Nephron (organoid): ENCODE results near the gene NHLRC4.

ENCODE experiments used
- H3K27ac Mint-ChIP-seq, 3 experiments: 2 replicates each; pipeline ENCODE4 v1.8.0; 2020; ENCODE audit warnings: mixed read lengths in 3 of 3, mild to moderate bottlenecking in 2 of 3, moderate library complexity in 1 of 3
- H3K27me3 Mint-ChIP-seq: 2 replicates; pipeline ENCODE4 v1.8.0; 2021; ENCODE audit warnings: low read depth, mild to moderate bottlenecking, moderate library complexity, mixed read lengths
- H3K36me3 Mint-ChIP-seq: 2 replicates; pipeline ENCODE4 v1.8.0; 2020; ENCODE audit warnings: low read depth, mixed read lengths
- H3K4me1 Mint-ChIP-seq: 2 replicates; pipeline ENCODE4 v1.8.0; 2020; ENCODE audit warnings: mixed read lengths
- H3K4me3 Mint-ChIP-seq, 3 experiments: 2 replicates each; pipeline ENCODE4 v1.8.0; 2020; ENCODE audit warnings: mild to moderate bottlenecking in 3 of 3, mixed read lengths in 3 of 3, moderate library complexity in 2 of 3
- H3K9me3 Mint-ChIP-seq: 2 replicates; pipeline ENCODE4 v1.8.0; 2020; ENCODE audit warnings: mixed read lengths
- TF ChIP-seq, protein P1 (sequence below), 3 experiments: fragments of 200-600 bp; sonication (generic); IDR thresholded peaks; one replicate each; pipeline ENCODE4 v1.5.0; 2021; ENCODE audit warnings: antibody characterized with exemption in 3 of 3; ENCODE audit not compliant: unreplicated experiment in 3 of 3

The NHLRC4 gene

DNA sequence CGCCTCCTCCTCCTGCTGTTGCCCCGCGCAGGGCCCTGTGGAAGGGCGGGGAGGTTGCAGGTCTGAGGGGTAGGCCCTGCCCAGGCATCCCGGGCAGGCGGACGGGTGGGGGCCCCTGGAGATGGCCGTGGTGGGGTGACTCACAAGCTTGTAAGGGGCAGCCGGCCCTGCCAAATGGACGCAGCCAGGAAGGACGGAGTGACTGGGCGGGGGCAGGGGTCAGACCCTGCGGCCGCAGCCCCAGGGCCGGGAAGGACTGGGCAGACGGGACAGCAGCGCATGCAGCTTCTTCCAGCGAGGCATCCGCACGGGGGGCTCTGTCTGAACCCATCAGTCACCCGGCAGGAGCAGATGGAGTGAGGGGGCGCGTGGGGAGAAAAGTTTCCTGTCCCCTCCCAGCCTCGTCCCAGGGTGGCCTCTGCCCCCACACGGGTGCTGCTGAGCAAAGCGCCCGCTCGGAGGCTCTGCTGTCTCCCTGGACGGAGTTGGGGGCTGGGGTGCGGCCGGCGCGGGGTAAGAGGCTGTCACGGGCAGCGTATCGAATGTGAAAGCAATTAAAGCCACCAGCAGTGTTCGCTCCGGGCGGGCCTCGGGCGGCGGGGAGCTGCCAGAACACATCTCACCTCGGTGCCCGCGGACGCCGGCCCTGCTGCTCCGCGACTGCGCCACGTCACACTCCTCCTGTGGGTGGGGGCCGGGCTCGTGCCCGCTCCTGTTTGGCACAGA, 12.0 kb upstream of the NHLRC4 start:
- H3K27me3 Mint-ChIP-seq: peaks cover 21% of the 10 kb centered on the region
- H3K36me3 Mint-ChIP-seq: peaks cover 4% of the 10 kb centered on the region
- H3K27ac Mint-ChIP-seq: peak overlapping the region in 2 of 3 experiments; percentile 10 to 49
- H3K9me3 Mint-ChIP-seq: no peaks in the 10 kb centered on the region
- H3K4me1 Mint-ChIP-seq: peaks cover 5% of the 10 kb centered on the region
- TF ChIP-seq, protein P1, sequence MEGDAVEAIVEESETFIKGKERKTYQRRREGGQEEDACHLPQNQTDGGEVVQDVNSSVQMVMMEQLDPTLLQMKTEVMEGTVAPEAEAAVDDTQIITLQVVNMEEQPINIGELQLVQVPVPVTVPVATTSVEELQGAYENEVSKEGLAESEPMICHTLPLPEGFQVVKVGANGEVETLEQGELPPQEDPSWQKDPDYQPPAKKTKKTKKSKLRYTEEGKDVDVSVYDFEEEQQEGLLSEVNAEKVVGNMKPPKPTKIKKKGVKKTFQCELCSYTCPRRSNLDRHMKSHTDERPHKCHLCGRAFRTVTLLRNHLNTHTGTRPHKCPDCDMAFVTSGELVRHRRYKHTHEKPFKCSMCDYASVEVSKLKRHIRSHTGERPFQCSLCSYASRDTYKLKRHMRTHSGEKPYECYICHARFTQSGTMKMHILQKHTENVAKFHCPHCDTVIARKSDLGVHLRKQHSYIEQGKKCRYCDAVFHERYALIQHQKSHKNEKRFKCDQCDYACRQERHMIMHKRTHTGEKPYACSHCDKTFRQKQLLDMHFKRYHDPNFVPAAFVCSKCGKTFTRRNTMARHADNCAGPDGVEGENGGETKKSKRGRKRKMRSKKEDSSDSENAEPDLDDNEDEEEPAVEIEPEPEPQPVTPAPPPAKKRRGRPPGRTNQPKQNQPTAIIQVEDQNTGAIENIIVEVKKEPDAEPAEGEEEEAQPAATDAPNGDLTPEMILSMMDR (IDR thresholded peaks at IDR 0.05; ENCODE audit: unreplicated experiment in 3 of 3): no peak
- H3K4me3 Mint-ChIP-seq: no peak overlapping the region

- Mint-ChIP-seq H3K4me1 (peaks cover 5% of the 10 kb centered on the region), H3K36me3 (peaks cover 4% of the 10 kb centered on the region), H3K27me3 (peaks cover 21% of the 10 kb centered on the region), H3K4me3 (no peak overlapping the region), H3K9me3 (no peaks in the 10 kb centered on the region), H3K27ac (no peak overlapping the region)
- TF ChIP-seq, protein P1 (IDR thresholded peaks at IDR 0.05; ENCODE audit: unreplicated experiment in 3 of 3): no peak
Measured at GRCh38 chr16:555528-556473, 11.0 kb upstream of the NHLRC4 start.

GRCh38 chr16:556474-557173, 10.2 kb upstream of the NHLRC4 start:
- Mint-ChIP-seq H3K27me3 (peaks cover 23% of the 10 kb centered on the region), H3K4me3 (no peak overlapping the region), H3K27ac (no peak overlapping the region), H3K36me3 (peaks cover 4% of the 10 kb centered on the region), H3K9me3 (no peaks in the 10 kb centered on the region), H3K4me1 (peaks cover 5% of the 10 kb centered on the region)
- TF ChIP-seq, protein P1 (IDR thresholded peaks at IDR 0.05; ENCODE audit: unreplicated experiment in 3 of 3): no peak

DNA sequence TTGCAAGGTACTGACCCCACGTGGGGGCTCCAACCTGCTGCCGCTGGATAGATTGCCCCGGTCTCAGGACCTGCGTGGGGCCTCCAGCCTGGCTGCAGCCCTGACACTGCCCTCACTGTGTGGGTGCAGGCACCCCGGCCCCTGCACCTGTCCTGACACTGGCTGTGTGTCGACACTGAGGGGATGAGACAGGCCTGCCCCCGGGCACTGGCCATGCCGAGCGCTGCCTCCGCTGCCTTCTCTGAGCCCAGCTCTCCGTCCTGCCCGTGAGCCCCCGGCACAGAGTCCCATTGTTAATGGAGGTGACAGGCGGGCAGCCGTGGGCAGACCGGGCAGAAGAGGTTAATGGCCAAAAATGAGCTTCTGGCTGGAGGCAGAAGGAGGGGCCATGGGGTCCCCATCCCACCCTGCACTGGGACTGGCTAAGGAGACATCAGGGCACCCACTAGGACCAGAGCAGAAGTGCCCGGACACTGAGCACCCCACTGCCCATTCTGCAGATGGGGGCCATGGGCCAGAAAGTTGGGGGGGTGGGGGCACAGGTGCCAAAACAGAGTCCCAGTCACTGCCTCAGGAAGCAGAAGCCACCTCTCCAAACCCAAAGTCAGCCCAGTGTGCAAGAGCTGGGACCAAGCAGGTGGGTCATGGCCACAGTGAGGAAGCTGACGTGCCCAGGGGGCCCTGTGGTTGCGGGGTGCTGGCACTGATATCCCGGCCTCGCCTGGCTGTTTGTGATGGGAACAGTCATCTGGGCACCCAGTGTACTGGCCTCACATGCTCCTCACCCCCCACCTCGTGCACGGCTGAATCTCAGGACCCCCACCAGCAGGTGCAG, 9.1 kb upstream of the NHLRC4 start:
- H3K27ac Mint-ChIP-seq: no peak overlapping the region
- H3K9me3 Mint-ChIP-seq: no peaks in the 10 kb centered on the region
- H3K4me3 Mint-ChIP-seq: no peak overlapping the region
- peaks cover 10% of the 10 kb centered on the region for H3K4me1 Mint-ChIP-seq
- TF ChIP-seq, protein P1 (IDR thresholded peaks at IDR 0.05; ENCODE audit: unreplicated experiment in 3 of 3): no peak
- H3K27me3 Mint-ChIP-seq: peaks cover 33% of the 10 kb centered on the region
- H3K36me3 Mint-ChIP-seq: peaks cover 4% of the 10 kb centered on the region

DNA sequence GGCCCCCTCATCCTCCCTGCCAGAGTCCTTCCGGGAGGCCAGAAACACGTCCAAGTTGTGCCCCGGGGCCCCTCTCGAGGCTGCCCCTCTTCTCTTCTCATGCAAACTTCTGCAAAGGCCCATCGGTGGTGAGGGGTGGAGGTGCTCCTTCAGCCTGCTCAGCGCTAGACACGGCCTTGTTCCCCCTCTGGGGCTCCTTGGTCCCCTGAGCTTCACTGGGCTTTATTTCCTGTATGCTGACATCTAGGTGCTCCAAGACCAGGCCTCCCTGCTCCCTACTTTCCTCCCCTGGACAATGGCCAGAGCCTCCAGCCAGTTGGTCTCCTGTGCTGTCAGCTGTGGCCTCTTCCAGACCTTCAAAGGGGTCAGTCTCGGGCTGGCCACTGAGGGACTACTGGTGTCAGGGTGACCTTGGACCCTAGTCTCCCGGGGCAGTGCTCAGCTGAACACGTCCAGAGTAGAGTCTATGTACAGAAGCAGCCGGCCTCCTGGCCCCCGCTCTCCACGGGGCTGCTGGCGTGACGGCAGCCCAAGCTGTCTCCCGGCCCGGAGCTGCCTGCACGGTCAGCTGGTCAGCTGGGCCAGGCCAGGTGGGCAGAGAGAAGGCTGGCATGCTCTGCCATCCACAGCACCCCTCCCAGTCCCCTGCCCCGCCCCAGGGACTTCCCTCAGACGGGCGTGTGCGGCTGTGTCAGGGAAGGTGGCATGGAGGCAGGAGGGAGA, 8.3 kb upstream of the NHLRC4 start:
- Mint-ChIP-seq H3K27ac (peak overlapping the region in 1 of 3 experiments; percentile 63), H3K4me3 (peak overlapping the region; percentile 12 to 63 (median 48)), H3K36me3 (peaks cover 4% of the 10 kb centered on the region), H3K4me1 (peaks cover 12% of the 10 kb centered on the region), H3K27me3 (peaks cover 37% of the 10 kb centered on the region), H3K9me3 (no peaks in the 10 kb centered on the region)
- TF ChIP-seq, protein P1 (IDR thresholded peaks at IDR 0.05; ENCODE audit: unreplicated experiment in 3 of 3): no peak
